Osteocyte (in vitro differentiated cells): ENCODE results near the gene GPR132. TPM values are rescaled to one million over a fixed set of nuclear protein-coding genes. Genes with fewer than 3 reads are reported as not detected.

ENCODE experiments used
- DNase-seq: peaks from one replicate; pipeline ENCODE4 v3.0.0; 2021; ENCODE audit warnings: mixed read lengths; ENCODE audit not compliant: unreplicated experiment; ENCODE audit errors: extremely low spot score
- H3K27ac Mint-ChIP-seq: one replicate; pipeline ENCODE4 v1.8.0; 2021; ENCODE audit warnings: mild to moderate bottlenecking, mixed read lengths; ENCODE audit not compliant: unreplicated experiment
- H3K27me3 Mint-ChIP-seq: one replicate; pipeline ENCODE4 v1.8.0; 2021; ENCODE audit warnings: mixed read lengths; ENCODE audit not compliant: unreplicated experiment
- H3K36me3 Mint-ChIP-seq: one replicate; pipeline ENCODE4 v1.8.0; 2021; ENCODE audit warnings: mixed read lengths; ENCODE audit not compliant: unreplicated experiment
- H3K4me1 Mint-ChIP-seq: one replicate; pipeline ENCODE4 v1.8.0; 2021; ENCODE audit warnings: mixed read lengths; ENCODE audit not compliant: unreplicated experiment
- H3K4me3 Mint-ChIP-seq: one replicate; pipeline ENCODE4 v1.8.0; 2021; ENCODE audit warnings: mild to moderate bottlenecking, moderate library complexity, mixed read lengths; ENCODE audit not compliant: unreplicated experiment
- H3K9me3 Mint-ChIP-seq: one replicate; pipeline ENCODE4 v1.8.0; 2021; ENCODE audit warnings: mixed read lengths; ENCODE audit not compliant: unreplicated experiment
- total RNA-seq: library from RNA; stranded (reverse); gene quantifications from 2 replicates; pipeline ENCODE4 v1.2.1, GENCODE V29; 2021
- TF ChIP-seq, protein P1 (sequence below): fragments of 200-600 bp; sonication (generic); IDR thresholded peaks from 2 replicates; pipeline ENCODE4 v1.5.0; 2021; ENCODE audit warnings: antibody characterized with exemption, mild to moderate bottlenecking, moderate library complexity

Gene GPR132
- total RNA-seq, 1 donor from 2014 or later = 0.24 TPM

DNA sequence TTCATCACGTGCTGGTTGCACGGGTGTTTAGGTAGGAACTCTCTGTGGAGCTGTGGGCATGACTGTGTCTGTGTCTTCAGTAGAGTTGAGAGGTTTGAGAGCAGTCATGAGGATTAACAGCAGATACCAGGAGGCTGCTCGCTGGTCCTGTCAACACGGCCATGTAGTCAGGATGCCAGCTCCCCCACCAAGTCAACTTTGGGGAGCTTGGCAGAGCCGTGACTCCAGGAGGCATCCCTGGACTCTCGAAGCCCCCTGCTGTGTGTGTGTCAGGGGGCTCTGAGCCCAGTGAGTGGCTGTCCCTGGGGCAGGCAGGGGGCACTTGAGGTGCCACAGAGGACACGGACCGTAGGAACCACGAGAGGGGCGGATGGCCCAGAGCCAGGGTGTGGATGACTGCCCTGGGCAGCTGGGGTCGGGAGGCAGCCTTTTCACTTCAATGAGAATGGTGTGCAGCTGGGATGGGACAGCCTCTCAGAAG is 7.2 kb upstream of the GPR132 start:
- H3K4me1 Mint-ChIP-seq = peaks cover 6% of the 10 kb centered on the region
- no peaks in the 10 kb centered on the region for H3K9me3 Mint-ChIP-seq
- no peak overlapping the region for H3K4me3 Mint-ChIP-seq
- no peaks in the 10 kb centered on the region for H3K36me3 Mint-ChIP-seq
- peaks cover 6% of the 10 kb centered on the region for H3K27me3 Mint-ChIP-seq
- TF ChIP-seq, protein P1, sequence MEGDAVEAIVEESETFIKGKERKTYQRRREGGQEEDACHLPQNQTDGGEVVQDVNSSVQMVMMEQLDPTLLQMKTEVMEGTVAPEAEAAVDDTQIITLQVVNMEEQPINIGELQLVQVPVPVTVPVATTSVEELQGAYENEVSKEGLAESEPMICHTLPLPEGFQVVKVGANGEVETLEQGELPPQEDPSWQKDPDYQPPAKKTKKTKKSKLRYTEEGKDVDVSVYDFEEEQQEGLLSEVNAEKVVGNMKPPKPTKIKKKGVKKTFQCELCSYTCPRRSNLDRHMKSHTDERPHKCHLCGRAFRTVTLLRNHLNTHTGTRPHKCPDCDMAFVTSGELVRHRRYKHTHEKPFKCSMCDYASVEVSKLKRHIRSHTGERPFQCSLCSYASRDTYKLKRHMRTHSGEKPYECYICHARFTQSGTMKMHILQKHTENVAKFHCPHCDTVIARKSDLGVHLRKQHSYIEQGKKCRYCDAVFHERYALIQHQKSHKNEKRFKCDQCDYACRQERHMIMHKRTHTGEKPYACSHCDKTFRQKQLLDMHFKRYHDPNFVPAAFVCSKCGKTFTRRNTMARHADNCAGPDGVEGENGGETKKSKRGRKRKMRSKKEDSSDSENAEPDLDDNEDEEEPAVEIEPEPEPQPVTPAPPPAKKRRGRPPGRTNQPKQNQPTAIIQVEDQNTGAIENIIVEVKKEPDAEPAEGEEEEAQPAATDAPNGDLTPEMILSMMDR = no peak
- no peak overlapping the region for H3K27ac Mint-ChIP-seq
- no peak for DNase-seq

DNA sequence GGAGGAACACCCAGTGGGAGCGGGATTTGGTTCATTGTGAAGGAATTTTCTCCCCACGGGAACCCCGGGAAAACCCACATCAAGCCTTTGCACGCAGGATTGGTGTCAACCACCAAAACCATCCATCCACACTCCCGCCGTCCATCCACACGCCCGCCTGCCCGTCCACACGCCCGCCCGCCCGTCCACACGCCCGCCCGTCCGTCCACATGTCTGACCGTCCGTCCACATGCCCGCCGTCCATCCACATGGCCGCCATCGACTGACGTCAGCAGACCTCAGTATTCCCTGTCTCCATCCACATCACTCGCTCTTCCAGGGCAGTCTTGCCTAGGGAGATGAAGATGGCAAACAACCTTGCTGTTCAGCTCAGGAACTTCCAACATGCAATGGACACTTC is 6.7 kb upstream of the GPR132 start:
- Mint-ChIP-seq H3K27ac (no peak overlapping the region), H3K36me3 (no peaks in the 10 kb centered on the region), H3K27me3 (peaks cover 6% of the 10 kb centered on the region), H3K9me3 (no peaks in the 10 kb centered on the region), H3K4me1 (peaks cover 9% of the 10 kb centered on the region), H3K4me3 (no peak overlapping the region)
- TF ChIP-seq, protein P1 = no peak
- DNase-seq = no peak

DNA sequence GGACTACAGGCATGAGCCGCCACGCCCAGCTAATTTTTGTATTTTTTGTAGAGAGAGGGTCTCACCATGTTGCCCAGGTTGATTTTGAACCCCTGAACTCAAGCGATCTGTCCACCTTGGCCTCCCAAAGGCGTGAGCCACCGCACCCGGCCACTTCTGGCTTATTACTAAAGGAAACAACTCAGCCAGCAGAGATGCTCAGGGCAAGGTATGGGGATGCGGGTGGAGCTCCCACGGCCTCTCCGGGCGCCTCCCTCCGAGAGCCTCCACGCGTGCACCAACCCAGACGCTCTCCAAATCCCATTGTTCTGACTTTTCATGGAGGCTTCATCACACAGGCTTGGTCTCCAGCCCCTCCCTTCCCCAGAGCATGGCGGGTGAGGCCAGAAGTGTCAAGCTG is 6.1 kb upstream of the GPR132 start:
- Mint-ChIP-seq H3K27ac (no peak overlapping the region), H3K9me3 (no peaks in the 10 kb centered on the region), H3K27me3 (peaks cover 6% of the 10 kb centered on the region), H3K4me3 (no peak overlapping the region), H3K36me3 (no peaks in the 10 kb centered on the region), H3K4me1 (peaks cover 9% of the 10 kb centered on the region)
- no peak for DNase-seq
- TF ChIP-seq, protein P1 = no peak

DNA sequence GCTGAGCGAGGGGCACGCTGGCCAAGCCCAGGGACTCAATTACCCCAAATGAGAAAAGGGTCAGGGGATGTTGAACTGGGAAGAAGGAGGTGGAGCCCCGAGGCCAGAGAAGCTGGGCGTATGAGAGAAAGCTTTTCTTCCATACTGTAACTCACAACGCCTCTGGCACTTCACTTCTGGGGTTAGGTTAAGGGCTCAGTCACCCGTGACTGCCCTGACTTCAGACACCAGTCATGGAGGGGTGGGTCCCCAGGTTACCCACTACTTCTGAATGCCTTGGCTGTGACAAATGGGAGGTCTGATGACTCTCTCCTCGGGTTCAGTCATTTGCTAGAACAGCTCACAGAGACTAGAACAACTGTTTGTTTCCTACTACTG is 5.5 kb upstream of the GPR132 start:
- Mint-ChIP-seq H3K4me3 (no peak overlapping the region), H3K9me3 (no peaks in the 10 kb centered on the region), H3K4me1 (peaks cover 8% of the 10 kb centered on the region), H3K36me3 (no peaks in the 10 kb centered on the region), H3K27me3 (peaks cover 6% of the 10 kb centered on the region), H3K27ac (no peak overlapping the region)
- TF ChIP-seq, protein P1 = no peak
- no peak for DNase-seq

DNA sequence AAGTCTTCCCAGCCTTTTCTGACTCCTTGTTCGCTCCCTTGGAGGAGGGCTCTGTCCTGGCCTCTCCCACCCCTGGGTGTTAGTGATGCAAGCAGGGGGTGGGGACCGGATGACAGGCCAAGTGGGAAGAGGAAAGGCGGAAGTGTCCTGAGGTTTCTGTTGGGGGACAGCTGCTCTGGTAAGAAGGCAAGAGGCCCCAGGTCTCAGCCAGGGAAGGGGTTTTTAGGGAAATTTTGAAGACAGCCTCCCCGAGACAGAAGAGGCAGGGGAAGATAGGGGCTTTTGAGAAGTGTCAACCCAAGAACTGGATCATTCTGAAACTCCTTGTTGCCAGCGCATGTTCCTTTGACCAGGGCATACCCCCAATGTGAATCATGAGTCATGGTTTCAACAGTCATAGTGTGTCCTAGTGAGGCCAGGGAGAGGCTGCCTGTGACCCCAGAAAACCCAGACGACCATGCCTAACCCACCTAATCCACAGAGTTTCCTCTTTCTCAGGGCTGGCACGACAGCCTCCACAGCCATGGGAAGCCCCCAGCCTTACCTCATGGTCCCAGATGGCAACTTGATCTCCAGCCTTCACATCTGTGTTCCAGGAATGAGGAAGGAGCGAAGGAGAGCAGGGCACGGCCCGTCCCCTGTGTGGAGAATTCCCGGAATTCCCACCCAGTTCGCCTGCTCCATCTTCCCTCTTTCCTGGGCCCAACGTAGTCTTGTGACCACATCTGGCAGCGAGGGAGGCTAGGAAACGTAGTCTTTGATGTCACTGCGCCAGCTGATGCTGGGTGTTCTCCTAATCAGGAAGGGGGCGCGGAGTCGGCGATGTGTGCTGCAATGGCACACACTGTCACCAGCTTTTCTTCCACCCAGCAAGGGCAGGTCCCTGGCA is 4.9 kb upstream of the GPR132 start:
- Mint-ChIP-seq H3K9me3 (no peaks in the 10 kb centered on the region), H3K27me3 (peaks cover 6% of the 10 kb centered on the region), H3K4me1 (peaks cover 4% of the 10 kb centered on the region), H3K27ac (no peak overlapping the region), H3K36me3 (no peaks in the 10 kb centered on the region), H3K4me3 (no peak overlapping the region)
- no peak for DNase-seq
- TF ChIP-seq, protein P1 = no peak
